Central memory CD4-positive, alpha-beta T cell (primary cell): ENCODE results near the gene VPS41.

Experiments used
- DNase-seq: peaks from one replicate; pipeline ENCODE4 v3.0.0; 2022

VPS41 gene

GRCh38 chr7:38905056-38905759 is 3.8 kb downstream of the VPS41 start:
- no peak for DNase-seq

- no peak for DNase-seq
These were observed 5.9 kb downstream of the VPS41 start for GRCh38 chr7:38903057-38903456.

- no peak for DNase-seq
These were observed 6.5 kb downstream of the VPS41 start for GRCh38 chr7:38902449-38902848.

- no peak for DNase-seq
These were observed 15.9 kb downstream of the VPS41 start for GRCh38 chr7:38893061-38893460.

- DNase-seq, result no peak
These were observed 18.4 kb downstream of the VPS41 start for GRCh38 chr7:38890597-38890996.

- DNase-seq, result no peak
These were observed 19.0 kb downstream of the VPS41 start for GRCh38 chr7:38889872-38890432.

GRCh38 chr7:38889079-38889478 is 19.9 kb downstream of the VPS41 start:
- no peak for DNase-seq

GRCh38 chr7:38886265-38886664 is 22.7 kb downstream of the VPS41 start:
- DNase-seq, result no peak

- DNase-seq, result no peak
These were observed 25.3 kb downstream of the VPS41 start for GRCh38 chr7:38883706-38884105.

- no peak for DNase-seq
These were observed 26.9 kb downstream of the VPS41 start for GRCh38 chr7:38881947-38882684.

- no peak for DNase-seq
These were observed 28.0 kb downstream of the VPS41 start for GRCh38 chr7:38881015-38881414.

- DNase-seq, result no peak
These were observed 28.5 kb downstream of the VPS41 start for GRCh38 chr7:38880454-38880853.

GRCh38 chr7:38880035-38880434 is 29.0 kb downstream of the VPS41 start:
- no peak for DNase-seq

- no peak for DNase-seq
These were observed 30.1 kb downstream of the VPS41 start for GRCh38 chr7:38878694-38879457.

GRCh38 chr7:38873433-38873832 is 35.6 kb downstream of the VPS41 start:
- DNase-seq, result no peak

GRCh38 chr7:38872202-38872601 is 36.8 kb downstream of the VPS41 start:
- DNase-seq, result no peak

- no peak for DNase-seq
These were observed 38.8 kb downstream of the VPS41 start for GRCh38 chr7:38870147-38870546.

GRCh38 chr7:38863601-38864291 is 45.2 kb downstream of the VPS41 start:
- no peak for DNase-seq

- DNase-seq, result no peak
These were observed 46.3 kb downstream of the VPS41 start for GRCh38 chr7:38862666-38863065.

GRCh38 chr7:38858259-38858884 is 50.6 kb downstream of the VPS41 start:
- no peak for DNase-seq

- DNase-seq, result no peak
These were observed 53.1 kb downstream of the VPS41 start for GRCh38 chr7:38855867-38856266.

GRCh38 chr7:38855386-38855785 is 53.6 kb downstream of the VPS41 start:
- no peak for DNase-seq
